Endothelial cell of umbilical vein (primary cell): ENCODE results near the gene STARD13. TPM values are rescaled to one million over a fixed set of nuclear protein-coding genes. Genes with fewer than 3 reads are reported as not detected.

ENCODE experiments used
- BruUV-seq: library from RNA; stranded (reverse); fragments of 400-500 nt; replicated peaks from 2 replicates; lab custom pipeline; 2021; lab: Mats Ljungman, UMichigan
- CTCF ChIA-PET: fragments of 300-600, 350-600 bp; sonication (Branson Sonifier 250); formaldehyde crosslinking; loops from one replicate; lab custom pipeline; 2021; ENCODE audit warnings: antibody characterized with exemption, inconsistent platforms; lab: Charles Lee
- POLR2A ChIA-PET: fragments of 300-600, 350-600 bp; sonication (Branson Sonifier 250); formaldehyde crosslinking; loops from one replicate; lab custom pipeline; 2021; ENCODE audit warnings: antibody characterized with exemption, inconsistent platforms; lab: Charles Lee
- DNase-seq: peaks from one replicate; pipeline ENCODE4 v3.0.0-alpha.2; 2011; ENCODE audit warnings: low read depth, low spot score
- FAIRE-seq: peaks from 2 replicates; lab custom pipeline; 2011; peaks lifted over from hg19 to GRCh38; lab: Jason Lieb, UNC
- H2AFZ ChIP-seq: 2 replicates; pipeline ENCODE4 v1.6.0; 2012; ENCODE audit warnings: low read depth, low read length, control low read depth, inconsistent platforms
- H3K27ac ChIP-seq: 2 replicates; pipeline ENCODE4 v1.5.1; 2011; ENCODE audit warnings: low read depth, mild to moderate bottlenecking, control low read depth, low read length, moderate library complexity; ENCODE audit not compliant: insufficient read depth
- H3K27me3 ChIP-seq, 2 experiments: 2 replicates each; pipeline versions ENCODE4 v1.6.0 to v1.6.1; 2011; ENCODE audit warnings: low read length in 2 of 2, mixed read lengths in 1 of 2; ENCODE audit not compliant: control insufficient read depth in 2 of 2, insufficient read depth in 2 of 2
- H3K36me3 ChIP-seq, 2 experiments: 2 replicates in 1 of 2; 3 replicates in 1 of 2; pipeline ENCODE4 v1.5.1; 2011; ENCODE audit warnings: low read length in 2 of 2, mild to moderate bottlenecking in 1 of 2, moderate library complexity in 1 of 2; ENCODE audit not compliant: control insufficient read depth in 2 of 2, insufficient read depth in 2 of 2; ENCODE audit errors: extremely low read depth in 1 of 2
- H3K4me1 ChIP-seq: 3 replicates; pipeline ENCODE4 v1.5.1; 2011; ENCODE audit warnings: mild to moderate bottlenecking, low read length; ENCODE audit not compliant: control insufficient read depth, insufficient read depth; ENCODE audit errors: extremely low read depth
- H3K4me2 ChIP-seq: 2 replicates; pipeline ENCODE4 v1.6.1; 2011; ENCODE audit warnings: low read length, control low read depth, mixed read lengths; ENCODE audit not compliant: insufficient read depth
- H3K4me3 ChIP-seq, 3 experiments: fragments of 200-600 bp in 1 of 3; sonication (generic), shearing (Covaris generic) in 1 of 3; replicated peaks in 1 of 3; 2 replicates each; pipeline ENCODE4 v1.5.1; 2011 to 2016; ENCODE audit warnings: control low read depth in 3 of 3, low read length in 3 of 3, mild to moderate bottlenecking in 2 of 3, inconsistent platforms in 1 of 3, low read depth in 1 of 3, moderate library complexity in 1 of 3; ENCODE audit not compliant: insufficient read depth in 1 of 3
- H3K79me2 ChIP-seq: 2 replicates; pipeline ENCODE4 v1.6.0; 2012; ENCODE audit warnings: low read length, inconsistent platforms; ENCODE audit not compliant: control insufficient read depth, insufficient read depth
- H3K9ac ChIP-seq: replicated peaks from 2 replicates; pipeline ENCODE3; 2011; ENCODE audit warnings: low read length, control low read depth; ENCODE audit not compliant: insufficient read depth; ENCODE audit errors: extremely low read depth
- H3K9me1 ChIP-seq: replicated peaks from 3 replicates; pipeline ENCODE4 v1.6.0; 2011; ENCODE audit warnings: mild to moderate bottlenecking, low read length; ENCODE audit not compliant: control insufficient read depth, insufficient read depth; ENCODE audit errors: extremely low read depth
- H3K9me3 ChIP-seq: replicated peaks from 2 replicates; pipeline ENCODE4 v1.5.1; 2012; ENCODE audit warnings: low read length, inconsistent platforms; ENCODE audit not compliant: control insufficient read depth, insufficient read depth
- H4K20me1 ChIP-seq: replicated peaks from 2 replicates; pipeline ENCODE3; 2011; ENCODE audit warnings: mild to moderate bottlenecking, low read length; ENCODE audit not compliant: control insufficient read depth, insufficient read depth; ENCODE audit errors: extremely low read depth
- CTCF ChIP-seq, 2 donors: IDR thresholded peaks; 1 replicate in 1 of 2; 2 replicates in 1 of 2; pipeline ENCODE4 v1.5.1; 2011; ENCODE audit warnings: low read length in 2 of 2, mild to moderate bottlenecking in 2 of 2, moderate library complexity in 2 of 2, control low read depth in 1 of 2, inconsistent platforms in 1 of 2, low read depth in 1 of 2; ENCODE audit not compliant: insufficient read depth in 1 of 2; ENCODE audit errors: extremely low read depth in 1 of 2
- EZH2 ChIP-seq: IDR thresholded peaks from 2 replicates; pipeline ENCODE4 v1.6.1; 2012; ENCODE audit warnings: borderline replicate concordance, low read depth, mild to moderate bottlenecking, moderate library complexity, low read length, inconsistent platforms; ENCODE audit not compliant: severe bottlenecking
- FOS ChIP-seq: IDR thresholded peaks from 2 replicates; pipeline ENCODE4 v1.6.1; 2011; ENCODE audit warnings: mild to moderate bottlenecking, low read length, moderate library complexity, borderline replicate concordance; ENCODE audit not compliant: insufficient read depth
- GATA2 ChIP-seq: IDR thresholded peaks from 2 replicates; pipeline ENCODE4 v1.7.0; 2011; ENCODE audit warnings: low read depth, mild to moderate bottlenecking, moderate library complexity, mixed read lengths, low read length; ENCODE audit not compliant: insufficient read length, insufficient read depth
- JUN ChIP-seq: IDR thresholded peaks from 2 replicates; pipeline ENCODE4 v1.6.1; 2011; ENCODE audit warnings: borderline replicate concordance, low read depth; ENCODE audit not compliant: insufficient read length, insufficient read depth
- MYC ChIP-seq: IDR thresholded peaks from one replicate; pipeline ENCODE4 v1.6.1; 2011; ENCODE audit warnings: mild to moderate bottlenecking, low read depth, low read length
- POLR2A ChIP-seq: IDR thresholded peaks from 2 replicates; pipeline ENCODE4 v1.6.1; 2012; ENCODE audit warnings: low read depth, mild to moderate bottlenecking, control low read depth, low read length
- POLR2AphosphoS5 ChIP-seq: IDR thresholded peaks from 2 replicates; pipeline ENCODE4 v1.6.1; 2012; ENCODE audit warnings: low read depth, mild to moderate bottlenecking, control low read depth, low read length, moderate library complexity; ENCODE audit not compliant: insufficient read depth
- dilution Hi-C: fragments of 300-500 bp; cut with MboI; formaldehyde crosslinking; loops from one replicate; pipeline ENCODE4 v1.15.0; 2019; ENCODE audit warnings: low sequenced_read_pairs; ENCODE audit not compliant: extremely low pct_ligation_motif_present
- intact Hi-C: fragments of 100-400 bp; cut with micrococcal nuclease; formaldehyde crosslinking; loops from one replicate; pipeline ENCODE4 v1.10.0; 2022
- polyA plus RNA-seq, 4 experiments: library from polyadenylated mRNA; depleted of rRNA in 3 of 4; stranded (reverse) in 3 of 4; unstranded in 1 of 4; fragments of >200 nt; gene quantifications; 2 replicates each; pipeline versions ENCODE4 v1.2.1 to v1.2.3, GENCODE V29; 2011 to 2012; ENCODE audit warnings: missing spikeins in 1 of 4
- total RNA-seq: library from RNA; stranded (reverse); gene quantifications from 2 replicates; pipeline ENCODE4 v1.2.3, GENCODE V29; 2021
- TF ChIP-seq, protein P1 (sequence below): IDR thresholded peaks from 2 replicates; pipeline ENCODE4 v1.6.1; 2011; ENCODE audit not compliant: insufficient read depth, insufficient read length

Gene STARD13
- total and polyA plus RNA-seq, 2 donors (not counting 3 experiments of a cell fraction or from before 2014, with no cell fraction given) = 11.0 to 47.7 TPM

GRCh38 chr13:33139780-33140535 is 145.6 kb downstream of the STARD13 start:
- H3K4me2 ChIP-seq = no peak overlapping the region
- H3K27me3 ChIP-seq = no peaks in the 10 kb centered on the region
- H3K9ac ChIP-seq = no peak overlapping the region
- intact Hi-C loops = no loop called here
- POLR2A ChIA-PET = no interaction called here
- no peak overlapping the region for H3K4me3 ChIP-seq
- H3K27ac ChIP-seq = no peak overlapping the region
- no peaks in the 10 kb centered on the region for H3K4me1 ChIP-seq
- no peaks in the 10 kb centered on the region for H3K9me1 ChIP-seq
- peaks cover 0 to 9% of the 10 kb centered on the region in 2 experiments for H3K36me3 ChIP-seq
- DNase-seq (no peak), FAIRE-seq (no peak)
- H2AFZ ChIP-seq = no peak overlapping the region
- peaks cover 10% of the 10 kb centered on the region for H3K79me2 ChIP-seq
- no peaks in the 10 kb centered on the region for H4K20me1 ChIP-seq
- H3K9me3 ChIP-seq = no peaks in the 10 kb centered on the region
- BruUV-seq = no TSS peak
- CTCF ChIA-PET = interaction anchor here (1.1 to 1.3 kb wide), 2 partner anchors 13 to 28 kb away, joined by 3 to 4 read pairs; no protein-coding TSS in a partner anchor
- dilution Hi-C loops = no loop called here
- no peak for TF ChIP-seq GATA2
- TF ChIP-seq MYC = no peak
- no peak for TF ChIP-seq CTCF (IDR thresholded peaks at IDR 0.05; ENCODE audit: extremely low read depth in 1 of 2, insufficient read depth in 1 of 2, low read depth in 1 of 2, low read length in 2 of 2)
- TF ChIP-seq POLR2AphosphoS5 = no peak
- no peak for TF ChIP-seq FOS
- no peak for TF ChIP-seq POLR2A
- TF ChIP-seq, protein P1, sequence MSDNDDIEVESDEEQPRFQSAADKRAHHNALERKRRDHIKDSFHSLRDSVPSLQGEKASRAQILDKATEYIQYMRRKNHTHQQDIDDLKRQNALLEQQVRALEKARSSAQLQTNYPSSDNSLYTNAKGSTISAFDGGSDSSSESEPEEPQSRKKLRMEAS = no peak
- TF ChIP-seq EZH2 = no peak
- no peak for TF ChIP-seq JUN
